OCI-LY3 (cell line): ENCODE data around the gene HSD11B1.
A peak's percentile ranks its signal among the peaks of the same experiment; 100 is the strongest.
"Not testable (repeated sequence)": the region's sequence is repeated elsewhere in the genome, so short reads cannot be mapped to it uniquely, and the experiment has no call there.

Source experiments
- H2AFZ ChIP-seq: fragments of 200-600, 300-600 bp; shearing (Covaris generic); 2 replicates; pipeline ENCODE4 v1.6.0; 2014; ENCODE audit warnings: antibody characterized with exemption, low read depth, low read length
- H3K27ac ChIP-seq: fragments of 200-600, 300-600 bp; sonication (generic); 2 replicates; pipeline ENCODE4 v1.5.1; 2014; ENCODE audit warnings: mild to moderate bottlenecking, low read length, moderate library complexity, mixed read lengths
- H3K27me3 ChIP-seq: fragments of 200-600, 300-600 bp; sonication (generic); 2 replicates; pipeline ENCODE4 v1.6.1; 2014; ENCODE audit warnings: low read depth, low read length, mixed read lengths
- H3K36me3 ChIP-seq: fragments of 200-600, 300-600 bp; sonication (generic); replicated peaks from 2 replicates; pipeline ENCODE3; 2014; ENCODE audit warnings: low read depth, low read length, mixed read lengths
- H3K4me1 ChIP-seq: fragments of 300-600, 200-600 bp; sonication (generic); 2 replicates; pipeline ENCODE4 v1.6.1; 2014; ENCODE audit warnings: low read length, mixed read lengths
- H3K4me2 ChIP-seq: fragments of 200-600, 300-600 bp; sonication (generic); 2 replicates; pipeline ENCODE4 v1.6.1; 2014; ENCODE audit warnings: low read length, mixed read lengths
- H3K4me3 ChIP-seq: fragments of 300-600, 200-600 bp; sonication (generic); 2 replicates; pipeline ENCODE4 v1.5.1; 2014; ENCODE audit warnings: antibody characterized with exemption, mild to moderate bottlenecking, low read length, moderate library complexity
- H3K79me2 ChIP-seq: fragments of 300-600, 200-600 bp; shearing (Covaris generic); 2 replicates; pipeline ENCODE4 v1.6.1; 2014; ENCODE audit warnings: mild to moderate bottlenecking, low read length, mixed read lengths
- H3K9ac ChIP-seq: fragments of 300-600, 200-600 bp; shearing (Covaris generic); 2 replicates; pipeline ENCODE4 v1.6.0; 2014; ENCODE audit warnings: mild to moderate bottlenecking, low read length, moderate library complexity
- H3K9me3 ChIP-seq: fragments of 200-600, 300-600 bp; shearing (Covaris generic); 2 replicates; pipeline ENCODE4 v1.6.1; 2014; ENCODE audit warnings: low read length, mixed read lengths; ENCODE audit not compliant: insufficient read depth
- H4K20me1 ChIP-seq: fragments of 200-600, 300-600 bp; sonication (generic); 2 replicates; pipeline ENCODE4 v1.6.1; 2016; ENCODE audit warnings: low read length, mixed read lengths; ENCODE audit not compliant: insufficient read depth
- CTCF ChIP-seq: fragments of 200-600, 300-600 bp; sonication (generic); IDR thresholded peaks from 2 replicates; pipeline ENCODE4 v1.5.1; 2014; ENCODE audit warnings: antibody characterized with exemption, low read length, low read depth
- EZH2phosphoT487 ChIP-seq: fragments of 200-600 bp; shearing (Covaris generic); IDR thresholded peaks from 2 replicates; pipeline ENCODE4 v1.6.1; 2018; ENCODE audit warnings: antibody characterized with exemption, mixed run types, low read depth

HSD11B1 gene

GRCh38 chr1:209696673-209697072, 8.0 kb upstream of the HSD11B1 start:
- Histone ChIP-seq H2AFZ (no peak overlapping the region), H3K9me3 (no peaks in the 10 kb centered on the region), H3K36me3 (no peaks in the 10 kb centered on the region), H3K9ac (no peak overlapping the region), H4K20me1 (no peaks in the 10 kb centered on the region), H3K4me3 (no peak overlapping the region), H3K79me2 (no peaks in the 10 kb centered on the region), H3K27ac (no peak overlapping the region), H3K4me2 (no peak overlapping the region), H3K27me3 (peaks cover 21% of the 10 kb centered on the region), H3K4me1 (peaks cover 4% of the 10 kb centered on the region)
- TF ChIP-seq CTCF = no peak
- TF ChIP-seq EZH2phosphoT487 = no peak

- Histone ChIP-seq H3K4me1 (peaks cover 4% of the 10 kb centered on the region), H3K9ac (no peak overlapping the region), H3K4me3 (no peak overlapping the region), H2AFZ (no peak overlapping the region), H3K27ac (no peak overlapping the region), H4K20me1 (no peaks in the 10 kb centered on the region), H3K4me2 (no peak overlapping the region), H3K36me3 (no peaks in the 10 kb centered on the region), H3K27me3 (peaks cover 21% of the 10 kb centered on the region), H3K9me3 (no peaks in the 10 kb centered on the region), H3K79me2 (no peaks in the 10 kb centered on the region)
- no peak for TF ChIP-seq EZH2phosphoT487
Observed at GRCh38 chr1:209697126-209697525, 7.5 kb upstream of the HSD11B1 start.

GRCh38 chr1:209700686-209701085, 4.0 kb upstream of the HSD11B1 start:
- H3K4me1 ChIP-seq = peaks cover 19% of the 10 kb centered on the region
- H3K27me3 ChIP-seq = not testable (repeated sequence)

GRCh38 chr1:209702832-209703231, 1.8 kb upstream of the HSD11B1 start:
- no peak for TF ChIP-seq EZH2phosphoT487
- no peak for TF ChIP-seq CTCF
- no peaks in the 10 kb centered on the region for H3K27me3 ChIP-seq
- no peaks in the 10 kb centered on the region for H3K36me3 ChIP-seq
- H2AFZ ChIP-seq = no peak overlapping the region
- H3K4me3 ChIP-seq = no peak overlapping the region
- no peak overlapping the region for H3K9ac ChIP-seq
- no peaks in the 10 kb centered on the region for H3K79me2 ChIP-seq
- H3K27ac ChIP-seq = no peak overlapping the region
- H4K20me1 ChIP-seq = no peaks in the 10 kb centered on the region
- peaks cover 19% of the 10 kb centered on the region for H3K4me1 ChIP-seq
- no peaks in the 10 kb centered on the region for H3K9me3 ChIP-seq
- no peak overlapping the region for H3K4me2 ChIP-seq

More at GRCh38 chr1:209700686-209701085, 4.0 kb upstream of the HSD11B1 start:
- H2AFZ ChIP-seq, H3K36me3 ChIP-seq, H3K4me2 ChIP-seq, H3K27ac ChIP-seq, H3K79me2 ChIP-seq, H3K9me3 ChIP-seq, H3K9ac ChIP-seq, H3K4me3 ChIP-seq, H4K20me1 ChIP-seq: not testable (repeated sequence)

- TF ChIP-seq CTCF (no peak), EZH2phosphoT487 (no peak)
- Histone ChIP-seq H3K9me3 (no peaks in the 10 kb centered on the region), H3K4me3 (peak overlapping the region; percentile 50)
Observed at GRCh38 chr1:209703834-209704504, 677 bp upstream of the HSD11B1 start.

More at GRCh38 chr1:209703834-209704504, 677 bp upstream of the HSD11B1 start:
- Histone ChIP-seq H3K4me2 (peak overlapping the region; percentile 59), H3K27me3 (no peaks in the 10 kb centered on the region), H3K36me3 (no peaks in the 10 kb centered on the region), H3K4me1 (peaks cover 19% of the 10 kb centered on the region), H2AFZ (peak overlapping the region; percentile 24), H3K9ac (peak overlapping the region; percentile 2; the same call in 1 of the 2 replicates), H3K79me2 (no peaks in the 10 kb centered on the region), H4K20me1 (no peaks in the 10 kb centered on the region), H3K27ac (peak overlapping the region; percentile 3)
